Ovary (tissue), 3 donors: ENCODE measurements around the gene PDP2.

Experiments
- POLR2A ChIP-seq: fragments of 450-650 bp; IDR thresholded peaks from one replicate; pipeline ENCODE4 v1.6.1; 2017; ENCODE audit warnings: antibody characterized with exemption, mild to moderate bottlenecking, moderate library complexity
- TF ChIP-seq, protein P1 (sequence below), 3 donors: fragments of 450-650 bp in 2 of 3; fragments of 200-600 bp in 1 of 3; IDR thresholded peaks; one replicate each; pipeline versions ENCODE4 v1.5.1 to v1.8.0; 2016 to 2022; ENCODE audit warnings: antibody characterized with exemption in 3 of 3, mild to moderate bottlenecking in 1 of 3
- donor health status: DM: no; HTN: no; CAD: no.

DNA sequence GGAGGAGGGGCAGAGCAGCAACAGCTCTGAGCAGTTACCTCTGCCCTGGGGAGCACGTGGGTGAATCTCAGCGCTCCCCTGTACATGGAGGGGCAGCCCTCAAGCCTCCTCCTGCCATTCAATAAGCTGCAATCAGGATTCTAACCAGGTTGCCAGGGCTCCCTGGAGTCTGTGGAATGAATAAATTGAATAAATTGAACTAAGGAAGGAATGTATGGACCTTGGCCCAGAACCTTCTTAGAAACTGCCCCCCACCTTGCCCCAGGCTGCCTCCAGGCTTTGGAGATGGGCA, 39.9 kb downstream of the PDP2 start:
- TF ChIP-seq, protein P1, sequence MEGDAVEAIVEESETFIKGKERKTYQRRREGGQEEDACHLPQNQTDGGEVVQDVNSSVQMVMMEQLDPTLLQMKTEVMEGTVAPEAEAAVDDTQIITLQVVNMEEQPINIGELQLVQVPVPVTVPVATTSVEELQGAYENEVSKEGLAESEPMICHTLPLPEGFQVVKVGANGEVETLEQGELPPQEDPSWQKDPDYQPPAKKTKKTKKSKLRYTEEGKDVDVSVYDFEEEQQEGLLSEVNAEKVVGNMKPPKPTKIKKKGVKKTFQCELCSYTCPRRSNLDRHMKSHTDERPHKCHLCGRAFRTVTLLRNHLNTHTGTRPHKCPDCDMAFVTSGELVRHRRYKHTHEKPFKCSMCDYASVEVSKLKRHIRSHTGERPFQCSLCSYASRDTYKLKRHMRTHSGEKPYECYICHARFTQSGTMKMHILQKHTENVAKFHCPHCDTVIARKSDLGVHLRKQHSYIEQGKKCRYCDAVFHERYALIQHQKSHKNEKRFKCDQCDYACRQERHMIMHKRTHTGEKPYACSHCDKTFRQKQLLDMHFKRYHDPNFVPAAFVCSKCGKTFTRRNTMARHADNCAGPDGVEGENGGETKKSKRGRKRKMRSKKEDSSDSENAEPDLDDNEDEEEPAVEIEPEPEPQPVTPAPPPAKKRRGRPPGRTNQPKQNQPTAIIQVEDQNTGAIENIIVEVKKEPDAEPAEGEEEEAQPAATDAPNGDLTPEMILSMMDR (IDR thresholded peaks at IDR 0.05) = no peak
- no peak for TF ChIP-seq POLR2A
